ENCODE results near the gene TRAP1. TPM values are rescaled to one million over a fixed set of nuclear protein-coding genes. Genes with fewer than 3 reads are reported as not detected.
A peak's percentile ranks its signal among the peaks of the same experiment; 100 is the strongest.

Gene TRAP1
- total and polyA plus RNA-seq, 8 donors, result 39.5 to 460 (median 88.7) TPM

- Histone ChIP-seq H3K4me1 (peaks cover 9 to 16% (median 13%) of the 10 kb centered on the region in 4 donors), H3K4me3 (no peak overlapping the region), H3K27ac (no peak overlapping the region), H3K27me3 (no peaks in the 10 kb centered on the region), H3K36me3 (peaks cover 5 to 36% (median 27%) of the 10 kb centered on the region in 4 donors), H3K9me3 (no peaks in the 10 kb centered on the region)
- 80 to 92% (median 82%) methylated on average over 6 of the region's 6 CpGs for WGBS, 5 donors
- TF ChIP-seq CTCF (IDR thresholded peaks at IDR 0.05) (no peak), POLR2AphosphoS5 (IDR thresholded peaks at IDR 0.05) (no peak), EP300 (IDR thresholded peaks at IDR 0.05) (no peak)
- DNase-seq, result no peak
- intact Hi-C loops (cut with DNase I; ENCODE audit: low total_unique reads), result no loop called here
Observed at GRCh38 chr16:3645108-3645503, 72.2 kb downstream of the TRAP1 start.

- H3K27ac ChIP-seq, result no peak overlapping the region
- intact Hi-C loops (cut with DNase I; ENCODE audit: low total_unique reads), result no loop called here
- no peaks in the 10 kb centered on the region for H3K27me3 ChIP-seq
- DNase-seq, result no peak
- H3K36me3 ChIP-seq, result peaks cover 5 to 36% (median 28%) of the 10 kb centered on the region in 4 donors
- H3K4me3 ChIP-seq, result no peak overlapping the region
- no peaks in the 10 kb centered on the region for H3K9me3 ChIP-seq
- no peak for TF ChIP-seq CTCF (IDR thresholded peaks at IDR 0.05)
- WGBS, 5 donors, result 87 to 96% (median 95%) methylated on average over 14 of the region's 14 CpGs
- H3K4me1 ChIP-seq, result peaks cover 9 to 16% (median 13%) of the 10 kb centered on the region in 4 donors
Observed at GRCh38 chr16:3643095-3643730, 74.1 kb downstream of the TRAP1 start.

GRCh38 chr16:3642397-3643094 lies 74.8 kb downstream of the TRAP1 start:
- peak; percentile 45 to 64 for DNase-seq
- H3K27me3 ChIP-seq, result no peaks in the 10 kb centered on the region
- intact Hi-C loops (cut with DNase I; ENCODE audit: low total_unique reads), result no loop called here
- H3K36me3 ChIP-seq, result peaks cover 5 to 36% (median 28%) of the 10 kb centered on the region in 4 donors
- no peak overlapping the region for H3K27ac ChIP-seq
- TF ChIP-seq EP300 (IDR thresholded peaks at IDR 0.05) (no peak), CTCF (IDR thresholded peaks at IDR 0.05) (no peak), POLR2AphosphoS5 (IDR thresholded peaks at IDR 0.05) (no peak), POLR2A (IDR thresholded peaks at IDR 0.05) (no peak)
- H3K9me3 ChIP-seq, result no peaks in the 10 kb centered on the region
- H3K4me1 ChIP-seq, result peaks cover 10 to 20% (median 15%) of the 10 kb centered on the region in 4 donors
- H3K4me3 ChIP-seq, result no peak overlapping the region
- WGBS, 5 donors, result 60 to 75% (median 66%) methylated on average over 19 to 21 of the region's 21 CpGs

GRCh38 chr16:3641801-3642396 lies 75.4 kb downstream of the TRAP1 start:
- peaks cover 5 to 36% (median 28%) of the 10 kb centered on the region in 4 donors for H3K36me3 ChIP-seq
- TF ChIP-seq EP300 (IDR thresholded peaks at IDR 0.05), result no peak
- no peak for TF ChIP-seq POLR2AphosphoS5 (IDR thresholded peaks at IDR 0.05)
- TF ChIP-seq POLR2A (IDR thresholded peaks at IDR 0.05), result no peak
- H3K27ac ChIP-seq, result no peak overlapping the region
- intact Hi-C loops (cut with DNase I; ENCODE audit: low total_unique reads), result no loop called here
- no peaks in the 10 kb centered on the region for H3K27me3 ChIP-seq
- no peak overlapping the region for H3K4me3 ChIP-seq
- 92 to 96% (median 93%) methylated on average over 8 to 9 of the region's 9 CpGs for WGBS, 5 donors
- peaks cover 10 to 26% (median 19%) of the 10 kb centered on the region in 4 donors for H3K4me1 ChIP-seq
- peak in 1 of 2 donors; percentile 14 for DNase-seq
- no peaks in the 10 kb centered on the region for H3K9me3 ChIP-seq

Measured in stomach (tissue), 9 donors.